Stimulated activated effector memory CD8-positive, alpha-beta T cell treated with anti-CD3 and anti-CD28 coated beads, Interleukin-12 subunit alpha, Interleukin-12 subunit beta, amount 100 ng/mL, for 72 hours (primary cell): Measurements from ENCODE around the gene PDCD4.
"Not testable (repeated sequence)": the region's sequence is repeated elsewhere in the genome, so short reads cannot be mapped to it uniquely, and the experiment has no call there.

Source experiments
- ATAC-seq: fragments of 150-1000 bp; cut with Tn5 transposase; 2 replicates; pipeline ENCODE4 v1.10.0; 2021
- DNase-seq, 2 donors: peaks; one replicate each; pipeline ENCODE4 v3.0.0; 2021 to 2022; ENCODE audit warnings: low spot score in 2 of 2
- H3K27ac Mint-ChIP-seq: one replicate; pipeline ENCODE4 v1.8.0; 2022; ENCODE audit warnings: mild to moderate bottlenecking, mixed read lengths
- H3K36me3 Mint-ChIP-seq: one replicate; pipeline ENCODE4 v1.8.0; 2022; ENCODE audit warnings: mild to moderate bottlenecking, mixed read lengths
- H3K4me1 Mint-ChIP-seq: one replicate; pipeline ENCODE4 v1.8.0; 2022; ENCODE audit warnings: mixed read lengths
- H3K4me3 Mint-ChIP-seq: one replicate; pipeline ENCODE4 v1.8.0; 2022; ENCODE audit warnings: mild to moderate bottlenecking, mixed read lengths
- H3K9me3 Mint-ChIP-seq: one replicate; pipeline ENCODE4 v1.8.0; 2022; ENCODE audit warnings: mixed read lengths

Gene PDCD4

DNA sequence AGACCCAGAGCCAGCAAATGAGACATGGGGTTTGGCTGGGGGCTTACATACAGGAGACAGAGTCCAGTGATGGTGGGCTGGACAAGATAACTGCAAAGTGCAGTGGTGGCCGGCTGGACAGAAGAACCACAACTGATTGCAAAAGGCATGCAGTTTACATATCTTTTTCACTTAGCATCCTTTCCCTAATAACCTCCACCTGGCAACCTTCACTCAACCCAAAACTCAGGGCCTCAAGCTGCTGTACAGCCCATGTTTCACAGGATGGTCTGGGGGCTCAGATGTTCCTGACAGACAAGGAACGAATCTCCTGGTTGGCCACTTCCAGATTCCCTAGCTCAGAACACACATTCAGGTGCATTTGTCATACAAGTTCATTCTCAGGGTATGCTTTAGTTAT, 7.8 kb upstream of the PDCD4 start:
- H3K36me3 Mint-ChIP-seq, result no peaks in the 10 kb centered on the region
- peaks cover 93% of the 10 kb centered on the region for H3K4me1 Mint-ChIP-seq
- peak overlapping the region; percentile 98 for H3K27ac Mint-ChIP-seq
- ATAC-seq, result no peak
- H3K9me3 Mint-ChIP-seq, result no peaks in the 10 kb centered on the region
- peak in 1 of 2 donors; percentile 51 for DNase-seq
- peak overlapping the region; percentile 74 for H3K4me3 Mint-ChIP-seq

- Mint-ChIP-seq H3K36me3 (no peaks in the 10 kb centered on the region), H3K4me1 (peaks cover 94% of the 10 kb centered on the region), H3K27ac (peak overlapping the region; percentile 98), H3K4me3 (peak overlapping the region; percentile 74), H3K9me3 (no peaks in the 10 kb centered on the region)
- DNase-seq, result peak in 1 of 2 donors; percentile 65
- ATAC-seq, result peak; percentile 88
These were observed 7.0 kb upstream of the PDCD4 start for GRCh38 chr10:110864662-110865140.

DNA sequence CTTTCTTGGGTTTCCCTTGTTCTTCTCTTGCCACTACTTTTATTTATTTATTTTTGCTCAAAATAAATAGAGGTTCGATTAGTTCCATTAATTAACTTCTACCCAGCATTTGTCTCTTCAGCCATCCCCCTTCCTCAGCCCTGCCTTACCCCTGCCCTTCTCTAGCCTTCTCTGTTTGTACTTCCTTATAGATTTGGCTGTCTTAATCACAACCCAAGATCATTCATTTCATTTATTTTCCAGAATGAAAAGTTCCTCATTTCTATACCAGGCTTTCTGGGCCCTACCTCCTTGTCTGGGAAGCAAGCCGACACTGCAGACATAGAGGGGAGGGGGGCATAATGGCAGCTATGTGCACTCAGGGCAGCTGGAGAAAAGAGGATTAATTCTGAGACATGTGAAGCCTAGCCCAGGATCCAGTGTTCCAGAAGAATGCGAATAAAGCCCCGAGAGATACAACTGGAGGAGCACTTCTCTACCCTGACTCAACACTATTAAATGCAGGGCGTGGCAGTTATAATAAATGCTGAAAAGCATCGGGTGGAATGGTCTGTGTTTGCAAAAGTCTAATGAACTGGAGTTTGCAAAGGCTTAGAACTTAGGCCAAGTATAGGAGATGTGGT, 6.4 kb upstream of the PDCD4 start:
- DNase-seq (peak in 1 of 2 donors; percentile 51), ATAC-seq (no peak)
- Mint-ChIP-seq H3K36me3 (peaks cover 2% of the 10 kb centered on the region), H3K4me3 (peak overlapping the region; percentile 74), H3K9me3 (no peaks in the 10 kb centered on the region), H3K4me1 (peaks cover 94% of the 10 kb centered on the region), H3K27ac (peak overlapping the region; percentile 98)

DNA sequence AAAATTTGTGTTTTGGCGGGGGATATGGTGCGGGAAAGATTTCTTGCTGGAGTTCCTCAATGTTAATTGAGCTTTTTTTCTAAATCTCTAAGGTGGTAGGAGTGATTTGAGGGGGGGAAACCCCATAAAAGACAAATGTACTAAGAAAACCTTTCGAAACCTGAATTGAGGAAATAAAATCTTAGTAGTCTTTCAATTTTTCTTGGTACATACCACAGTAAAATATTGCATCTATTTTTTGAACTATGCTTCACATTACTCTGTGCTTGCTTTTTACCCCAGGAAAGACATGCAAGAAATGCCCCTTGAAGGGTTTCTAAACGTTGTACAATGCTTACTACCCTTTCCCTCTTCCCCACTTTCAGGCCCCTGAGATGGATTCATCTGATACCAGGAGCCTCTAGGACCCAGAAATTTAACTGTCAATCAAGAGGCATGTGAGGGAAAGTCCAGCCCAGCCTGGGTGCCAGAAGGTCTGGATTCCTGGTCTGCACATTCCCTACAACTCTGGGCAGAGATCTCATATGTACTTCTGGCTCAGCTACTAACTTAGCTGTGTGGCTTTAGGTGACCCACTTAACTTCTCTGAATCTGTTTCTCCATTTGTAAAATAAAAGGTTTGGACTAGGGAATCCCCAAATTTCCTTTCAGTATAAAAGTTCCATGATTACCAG, 5.8 kb upstream of the PDCD4 start:
- peak overlapping the region; percentile 98 for H3K27ac Mint-ChIP-seq
- no peaks in the 10 kb centered on the region for H3K9me3 Mint-ChIP-seq
- peak overlapping the region; percentile 74 for H3K4me3 Mint-ChIP-seq
- peak in 1 of 2 donors; percentile 49 for DNase-seq
- H3K36me3 Mint-ChIP-seq, result peaks cover 8% of the 10 kb centered on the region
- ATAC-seq, result no peak
- peaks cover 94% of the 10 kb centered on the region for H3K4me1 Mint-ChIP-seq

GRCh38 chr10:110867011-110867806, 4.5 kb upstream of the PDCD4 start:
- peaks cover 95% of the 10 kb centered on the region for H3K4me1 Mint-ChIP-seq
- ATAC-seq, H3K9me3 Mint-ChIP-seq: not testable (repeated sequence)
- peak in 1 of 2 donors; percentile 49 for DNase-seq
- H3K4me3 Mint-ChIP-seq, result peak overlapping the region; percentile 81
- peaks cover 20% of the 10 kb centered on the region for H3K36me3 Mint-ChIP-seq
- peak overlapping the region; percentile 98 for H3K27ac Mint-ChIP-seq

DNA sequence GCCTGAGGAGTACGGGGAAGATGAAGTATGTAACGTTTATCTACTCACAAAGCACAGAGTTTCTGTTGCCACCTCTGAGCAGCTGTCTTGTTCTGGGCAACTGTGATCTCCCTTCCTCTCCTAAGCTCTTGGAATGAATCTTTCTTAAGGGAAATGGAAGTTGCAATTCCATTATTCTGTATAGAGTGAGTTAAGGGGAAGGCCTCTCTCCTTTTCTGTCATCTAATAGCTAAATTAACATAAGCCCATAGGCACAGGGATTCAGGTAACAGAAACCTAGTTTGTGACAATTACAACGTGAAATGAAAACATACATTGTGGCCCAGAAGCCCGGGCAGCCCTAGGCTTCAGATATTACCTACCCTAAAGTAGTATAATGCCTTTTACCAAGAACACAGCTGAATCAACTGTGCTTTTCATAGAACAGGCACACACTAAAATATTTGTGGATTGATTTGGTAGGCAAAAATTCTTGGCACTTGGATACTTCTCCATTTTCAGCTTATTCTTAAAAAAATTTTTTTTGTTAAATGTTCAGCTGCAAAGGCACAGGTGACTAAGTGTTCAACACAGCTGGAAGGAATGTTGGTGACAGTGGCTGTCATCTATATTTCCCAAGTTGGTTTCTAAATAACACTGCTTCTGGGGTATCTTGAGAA, 3.8 kb upstream of the PDCD4 start:
- Mint-ChIP-seq H3K9me3 (no peaks in the 10 kb centered on the region), H3K4me3 (peak overlapping the region; percentile 81), H3K4me1 (peaks cover 88% of the 10 kb centered on the region), H3K27ac (peak overlapping the region; percentile 98), H3K36me3 (peaks cover 26% of the 10 kb centered on the region)
- ATAC-seq (no peak), DNase-seq (no peak)

GRCh38 chr10:110868981-110869380, 2.7 kb upstream of the PDCD4 start:
- no peak for DNase-seq

DNA sequence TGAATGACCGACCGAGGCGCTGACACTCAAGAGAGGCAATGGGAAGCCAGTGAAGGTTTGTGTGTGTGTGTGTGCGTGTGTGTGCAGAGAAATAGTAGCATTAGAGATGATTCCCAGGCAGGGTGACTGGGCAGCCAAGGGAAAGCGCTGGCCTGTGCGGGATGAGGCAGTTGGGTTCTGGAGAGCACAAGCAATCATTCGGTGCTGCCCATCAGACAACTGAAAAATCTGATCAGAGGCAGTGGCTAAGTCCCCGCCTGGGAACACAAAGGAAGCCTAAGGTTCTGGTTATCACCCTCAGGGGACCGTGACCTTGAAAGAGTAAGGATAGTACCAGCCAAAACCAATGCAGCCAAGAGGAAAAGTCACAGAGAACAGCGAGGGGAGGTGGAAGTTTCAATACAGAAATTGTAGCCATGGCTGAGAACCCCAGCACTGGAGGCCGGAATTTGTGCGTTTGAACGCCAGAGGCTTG, 868 bp upstream of the PDCD4 start:
- Mint-ChIP-seq H3K9me3 (no peaks in the 10 kb centered on the region), H3K27ac (peak overlapping the region; percentile 98), H3K4me3 (peak overlapping the region; percentile 81), H3K4me1 (peaks cover 60% of the 10 kb centered on the region), H3K36me3 (peaks cover 37% of the 10 kb centered on the region)
- ATAC-seq (no peak), DNase-seq (no peak)

More at GRCh38 chr10:110868981-110869380, 2.7 kb upstream of the PDCD4 start:
- Mint-ChIP-seq H3K9me3 (no peaks in the 10 kb centered on the region), H3K4me3 (peak overlapping the region; percentile 81), H3K27ac (peak overlapping the region; percentile 98), H3K4me1 (peaks cover 78% of the 10 kb centered on the region), H3K36me3 (peaks cover 32% of the 10 kb centered on the region)
- no peak for ATAC-seq

- peaks cover 50% of the 10 kb centered on the region for H3K4me1 Mint-ChIP-seq
- DNase-seq (peak; percentile 57 to 89), ATAC-seq (peak; percentile 83)
- peak overlapping the region; percentile 98 for H3K27ac Mint-ChIP-seq
- no peaks in the 10 kb centered on the region for H3K9me3 Mint-ChIP-seq
- peaks cover 52% of the 10 kb centered on the region for H3K36me3 Mint-ChIP-seq
- H3K4me3 Mint-ChIP-seq, result peak overlapping the region; percentile 81
These were observed 636 bp downstream of the PDCD4 start for GRCh38 chr10:110872145-110872983.

DNA sequence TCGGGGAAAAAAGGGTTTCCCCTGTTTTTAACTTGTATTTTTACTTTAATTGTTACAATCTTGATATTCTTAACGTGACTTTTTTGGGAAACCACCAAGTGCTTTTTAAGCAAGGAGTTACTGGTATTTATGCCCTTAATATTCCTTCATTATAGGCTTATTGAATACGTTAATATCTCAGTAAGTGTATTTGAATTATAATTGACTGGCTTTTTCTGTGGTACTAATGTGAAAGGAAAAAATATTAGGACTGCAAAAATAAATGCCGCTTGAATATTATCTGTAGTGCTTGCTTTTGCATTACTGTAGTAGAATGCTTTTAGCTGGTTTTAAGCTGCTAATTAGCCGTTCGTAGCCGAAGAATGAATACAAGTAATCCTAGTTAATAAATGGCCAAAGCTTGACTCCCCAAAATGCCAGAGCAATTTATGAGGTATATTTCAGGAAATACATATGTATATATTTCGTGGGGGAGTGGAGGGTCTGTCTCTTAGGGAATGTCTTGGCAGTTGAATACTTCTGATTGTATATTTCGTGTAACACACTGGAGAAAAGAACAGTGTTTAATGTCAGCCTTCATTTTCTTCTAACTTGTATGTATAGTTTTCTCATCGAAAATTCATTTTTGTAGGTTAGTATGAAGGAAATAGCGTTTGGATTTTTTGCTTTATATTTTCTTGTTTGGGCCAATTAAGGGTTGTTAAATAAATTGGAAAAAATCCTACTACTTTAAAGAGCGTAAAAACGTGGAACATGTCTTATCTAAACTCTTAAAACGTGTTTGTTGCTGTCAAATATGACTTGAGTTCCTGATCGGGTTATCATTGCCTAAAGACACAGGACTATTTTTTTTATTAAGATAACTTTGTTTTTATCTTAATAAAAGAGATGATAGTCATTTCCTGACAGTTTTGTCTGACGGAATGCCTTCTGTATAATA, 1.5 kb downstream of the PDCD4 start:
- no peak for ATAC-seq
- Mint-ChIP-seq H3K4me1 (peaks cover 50% of the 10 kb centered on the region), H3K9me3 (no peaks in the 10 kb centered on the region), H3K4me3 (peak overlapping the region; percentile 81), H3K36me3 (peaks cover 61% of the 10 kb centered on the region), H3K27ac (peak overlapping the region; percentile 98)
- DNase-seq, result no peak

GRCh38 chr10:110873951-110874350, 2.2 kb downstream of the PDCD4 start:
- H3K27ac Mint-ChIP-seq, result peak overlapping the region; percentile 98
- DNase-seq, result no peak
- H3K4me3 Mint-ChIP-seq, result peak overlapping the region; percentile 81
- no peaks in the 10 kb centered on the region for H3K9me3 Mint-ChIP-seq
- ATAC-seq, result no peak
- H3K36me3 Mint-ChIP-seq, result peaks cover 65% of the 10 kb centered on the region
- peaks cover 50% of the 10 kb centered on the region for H3K4me1 Mint-ChIP-seq

GRCh38 chr10:110876000-110876399, 4.3 kb downstream of the PDCD4 start:
- DNase-seq (no peak), ATAC-seq (no peak)
- Mint-ChIP-seq H3K9me3 (no peaks in the 10 kb centered on the region), H3K4me3 (peak overlapping the region; percentile 81), H3K27ac (peak overlapping the region; percentile 73), H3K4me1 (peaks cover 43% of the 10 kb centered on the region), H3K36me3 (peaks cover 69% of the 10 kb centered on the region)

DNA sequence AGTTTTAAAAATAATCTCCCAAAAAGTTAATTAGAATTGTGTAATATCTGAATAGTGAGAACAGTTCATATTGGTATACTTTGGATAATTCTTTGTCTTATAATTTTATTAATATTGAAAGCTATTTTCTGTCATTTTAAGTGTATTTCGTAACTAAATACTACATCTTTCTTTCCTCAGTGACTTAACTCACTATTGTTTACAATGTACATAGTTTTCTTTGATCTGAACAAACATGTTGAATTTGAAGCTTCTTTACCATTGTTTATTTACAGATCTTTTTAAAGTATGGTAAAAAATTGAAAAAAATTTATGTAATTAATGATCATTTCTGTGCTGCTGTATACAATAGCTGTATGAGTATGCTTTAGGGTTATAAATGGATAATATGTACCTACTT, 5.1 kb downstream of the PDCD4 start:
- H3K27ac Mint-ChIP-seq, result no peak overlapping the region

More for the DNA sequence above, 5.1 kb downstream of the PDCD4 start:
- Mint-ChIP-seq H3K4me1 (peaks cover 40% of the 10 kb centered on the region), H3K9me3 (no peaks in the 10 kb centered on the region), H3K36me3 (peaks cover 69% of the 10 kb centered on the region), H3K4me3 (no peak overlapping the region)
- no peak for DNase-seq
- ATAC-seq, result no peak
